Liver (tissue), 9 donors: ENCODE measurements around the gene CLEC16A. TPM values are rescaled to one million over a fixed set of nuclear protein-coding genes. Genes with fewer than 3 reads are reported as not detected.

Source experiments
- DNase-seq: peaks from one replicate; pipeline ENCODE4 v3.0.0-alpha.2; 2017; ENCODE audit warnings: low spot score
- H3K27ac ChIP-seq, 2 donors: one replicate each; pipeline ENCODE4 v1.7.0; 2013; ENCODE audit warnings: inconsistent platforms in 2 of 2, low read length in 2 of 2, control low read depth in 1 of 2, low read depth in 1 of 2, mild to moderate bottlenecking in 1 of 2
- H3K27me3 ChIP-seq, 4 donors: one replicate each; pipeline versions ENCODE4 v1.6.1 to v1.7.0; 2013; ENCODE audit warnings: low read length in 3 of 4, inconsistent platforms in 1 of 4, mild to moderate bottlenecking in 1 of 4, moderate library complexity in 1 of 4; ENCODE audit not compliant: control insufficient read depth in 4 of 4, insufficient read depth in 4 of 4
- H3K36me3 ChIP-seq, 4 donors: one replicate each; pipeline versions ENCODE4 v1.6.1 to v1.7.0; 2013; ENCODE audit warnings: low read length in 3 of 4, mild to moderate bottlenecking in 3 of 4, low read depth in 1 of 4, moderate library complexity in 1 of 4; ENCODE audit not compliant: control insufficient read depth in 4 of 4, insufficient read depth in 3 of 4
- H3K4me1 ChIP-seq, 4 donors: one replicate each; pipeline versions ENCODE4 v1.6.1 to v1.7.0; 2013; ENCODE audit warnings: low read length in 3 of 4, mild to moderate bottlenecking in 3 of 4, moderate library complexity in 1 of 4; ENCODE audit not compliant: control insufficient read depth in 4 of 4, insufficient read depth in 4 of 4
- H3K4me3 ChIP-seq, 3 donors: one replicate each; pipeline versions ENCODE4 v1.6.1 to v1.7.0; 2013; ENCODE audit warnings: low read length in 3 of 3, control low read depth in 1 of 3, low read depth in 1 of 3, mild to moderate bottlenecking in 1 of 3
- H3K9ac ChIP-seq, 2 donors: one replicate each; pipeline ENCODE4 v1.7.0; 2013; ENCODE audit warnings: low read length in 2 of 2, mild to moderate bottlenecking in 2 of 2, moderate library complexity in 2 of 2, control low read depth in 1 of 2, low read depth in 1 of 2
- H3K9me3 ChIP-seq, 4 donors: one replicate each; pipeline versions ENCODE4 v1.6.1 to v1.7.0; 2013; ENCODE audit warnings: low read length in 3 of 4; ENCODE audit not compliant: control insufficient read depth in 4 of 4
- ATF3 ChIP-seq: IDR thresholded peaks from 2 replicates; pipeline ENCODE4 v1.6.1; 2016; ENCODE audit warnings: antibody characterized with exemption
- CTCF ChIP-seq: fragments of 150-350 bp; IDR thresholded peaks from 2 replicates; pipeline ENCODE4 v1.5.1; 2017; ENCODE audit warnings: improper control_type of control experiment, low read depth, low read length; ENCODE audit not compliant: missing input control
- EGR1 ChIP-seq, 2 donors: IDR thresholded peaks; 2 replicates each; pipeline ENCODE4 v1.6.1; 2016 to 2018; ENCODE audit warnings: antibody characterized with exemption in 2 of 2, low read depth in 2 of 2
- FOXA2 ChIP-seq: IDR thresholded peaks from 2 replicates; pipeline ENCODE4 v1.6.1; 2016; ENCODE audit warnings: antibody characterized with exemption
- GABPA ChIP-seq, 2 donors: IDR thresholded peaks in 1 of 2; conservative IDR thresholded peaks in 1 of 2; 2 replicates each; pipeline ENCODE4 v1.6.1; 2016; ENCODE audit warnings: antibody characterized with exemption in 2 of 2, mild to moderate bottlenecking in 1 of 2, moderate library complexity in 1 of 2
- HNF4A ChIP-seq, 2 donors: conservative IDR thresholded peaks; 2 replicates each; pipeline ENCODE4 v1.6.1; 2016; ENCODE audit warnings: antibody characterized with exemption in 2 of 2, mild to moderate bottlenecking in 2 of 2
- HNF4G ChIP-seq: IDR thresholded peaks from 2 replicates; pipeline ENCODE4 v1.6.1; 2016; ENCODE audit warnings: antibody characterized with exemption
- JUND ChIP-seq, 2 donors: IDR thresholded peaks; 2 replicates each; pipeline ENCODE4 v1.6.1; 2016; ENCODE audit warnings: antibody characterized with exemption in 2 of 2
- MAX ChIP-seq: IDR thresholded peaks from 2 replicates; pipeline ENCODE4 v1.6.1; 2016; ENCODE audit warnings: antibody characterized with exemption
- NR2F2 ChIP-seq: IDR thresholded peaks from 2 replicates; pipeline ENCODE4 v1.6.1; 2016; ENCODE audit warnings: antibody characterized with exemption
- RAD21 ChIP-seq, 2 donors: IDR thresholded peaks; 2 replicates each; pipeline ENCODE4 v1.6.1; 2016; ENCODE audit warnings: antibody characterized with exemption in 2 of 2, mild to moderate bottlenecking in 2 of 2
- RXRA ChIP-seq, 2 donors: IDR thresholded peaks; 2 replicates each; pipeline ENCODE4 v1.6.1; 2017 to 2018; ENCODE audit warnings: antibody characterized with exemption in 2 of 2, mild to moderate bottlenecking in 1 of 2
- SP1 ChIP-seq: IDR thresholded peaks from 2 replicates; pipeline ENCODE4 v1.6.1; 2018; ENCODE audit warnings: antibody characterized with exemption, mild to moderate bottlenecking
- YY1 ChIP-seq: IDR thresholded peaks from 2 replicates; pipeline ENCODE4 v1.6.1; 2016; ENCODE audit warnings: antibody characterized with exemption, mild to moderate bottlenecking
- ZBTB33 ChIP-seq: IDR thresholded peaks from 2 replicates; pipeline ENCODE4 v1.6.1; 2016; ENCODE audit warnings: antibody characterized with exemption
- WGBS: extraction: QIAGEN DNeasy Blood & Tissue Kit; methylation state at CpG from one replicate; pipeline ENCODE4 v1.1.7; 2013; 5-methylcytosine and 5-hydroxymethylcytosine counted together
- polyA plus RNA-seq, 2 donors: library from polyadenylated mRNA; stranded (reverse) in 1 of 2; unstranded in 1 of 2; fragments of 200-250 nt in 1 of 2; fragments of >200 nt in 1 of 2; fragmentation: Nextera tagmentation in 1 of 2; extraction: Ambion mirVana in 1 of 2; gene quantifications; one replicate each; pipeline versions ENCODE4 v1.2.1 to v1.2.3, GENCODE V29; 2013 to 2015
- total RNA-seq, 2 donors: library from RNA; depleted of rRNA; stranded (reverse); fragments of >200 nt; gene quantifications; one replicate each; pipeline ENCODE4 v1.2.3, GENCODE V29; 2014
- donor health status: healthy.
- donor health status: healthy.
- donor health status: healthy.
- donor health status: healthy.
- donor health status: healthy.

CLEC16A gene
- total and polyA plus RNA-seq, 4 donors, result 9.7 to 23.0 (median 17.4) TPM

- Histone ChIP-seq H3K9me3 (no peaks in the 10 kb centered on the region), H3K4me1 (no peaks in the 10 kb centered on the region), H3K27me3 (no peaks in the 10 kb centered on the region), H3K4me3 (no peak overlapping the region), H3K36me3 (peaks cover 0 to 9% (median 4%) of the 10 kb centered on the region in 4 donors), H3K27ac (no peak overlapping the region), H3K9ac (no peak overlapping the region)
- DNase-seq, result no peak
- 100% methylated on average over 1 of the region's 1 CpG for WGBS
- TF ChIP-seq NR2F2, result no peak
Observed at GRCh38 chr16:11011326-11011725, 67.0 kb downstream of the CLEC16A start.

GRCh38 chr16:11012841-11013240, 68.5 kb downstream of the CLEC16A start:
- H3K36me3 ChIP-seq, result peaks cover 0 to 9% (median 3%) of the 10 kb centered on the region in 4 donors
- no peak overlapping the region for H3K27ac ChIP-seq
- H3K27me3 ChIP-seq, result no peaks in the 10 kb centered on the region
- 98% methylated on average over 8 of the region's 8 CpGs for WGBS
- no peak for DNase-seq
- H3K4me3 ChIP-seq, result no peak overlapping the region
- no peak overlapping the region for H3K9ac ChIP-seq
- H3K9me3 ChIP-seq, result no peaks in the 10 kb centered on the region
- TF ChIP-seq FOXA2 (no peak), ZBTB33 (no peak), YY1 (no peak)
- H3K4me1 ChIP-seq, result no peaks in the 10 kb centered on the region

GRCh38 chr16:11014136-11014535, 69.8 kb downstream of the CLEC16A start:
- Histone ChIP-seq H3K4me1 (no peaks in the 10 kb centered on the region), H3K36me3 (peaks cover 0 to 9% (median 3%) of the 10 kb centered on the region in 4 donors), H3K9me3 (no peaks in the 10 kb centered on the region), H3K4me3 (no peak overlapping the region), H3K9ac (no peak overlapping the region), H3K27me3 (no peaks in the 10 kb centered on the region), H3K27ac (no peak overlapping the region)
- TF ChIP-seq JUND (IDR thresholded peaks at IDR 0.05) (no peak), MAX (no peak), HNF4G (no peak), GABPA (IDR thresholded peaks at IDR 0.05 in 1 of 2, conservative IDR thresholded peaks at IDR 0.05 in 1 of 2) (no peak), EGR1 (IDR thresholded peaks at IDR 0.05; ENCODE audit: low read depth in 2 of 2) (no peak), SP1 (no peak), YY1 (no peak), NR2F2 (no peak), FOXA2 (no peak), RAD21 (IDR thresholded peaks at IDR 0.05) (no peak), CTCF (no peak), RXRA (IDR thresholded peaks at IDR 0.05) (no peak), ZBTB33 (no peak), ATF3 (no peak), HNF4A (conservative IDR thresholded peaks at IDR 0.05) (no peak)
- WGBS, result 80% methylated on average over 4 of the region's 4 CpGs
- DNase-seq, result no peak
